Measurements from ENCODE around the gene FLNC.

- TF ChIP-seq ARNT (IDR thresholded peaks at IDR 0.05) (no peak), FOXA1 (IDR thresholded peaks at IDR 0.05) (no peak)
Observed at GRCh38 chr7:128831178-128831993, 1.2 kb downstream of the FLNC start.
